Measurements from ENCODE around the gene CDR2L. TPM values are rescaled to one million over a fixed set of nuclear protein-coding genes. Genes with fewer than 3 reads are reported as not detected.
"Not testable (repeated sequence)": the region's sequence is repeated elsewhere in the genome, so short reads cannot be mapped to it uniquely, and the experiment has no call there.

The CDR2L gene
- total RNA-seq, 1 donor from 2014 or later = 52.3 TPM

GRCh38 chr17:75020331-75021110, 33.1 kb downstream of the CDR2L start:
- Histone ChIP-seq H3K27me3 (ENCODE audit: control insufficient read depth, insufficient read depth, low read length) (no peaks in the 10 kb centered on the region), H3K4me3 (ENCODE audit: low read depth, low read length) (no peak overlapping the region), H3K36me3 (ENCODE audit: control insufficient read depth, insufficient read depth, low read length) (no peaks in the 10 kb centered on the region)
- DNase-seq (ENCODE audit: low read depth) = no peak
- no peak for TF ChIP-seq CTCF (IDR thresholded peaks at IDR 0.05; ENCODE audit: insufficient read depth, low read length, poor library complexity, severe bottlenecking)

GRCh38 chr17:75024686-75025397, 37.4 kb downstream of the CDR2L start:
- Histone ChIP-seq H3K4me3 (ENCODE audit: low read depth, low read length) (no peak overlapping the region), H3K36me3 (ENCODE audit: control insufficient read depth, insufficient read depth, low read length) (no peaks in the 10 kb centered on the region), H3K27me3 (ENCODE audit: control insufficient read depth, insufficient read depth, low read length) (no peaks in the 10 kb centered on the region)
- no peak for TF ChIP-seq CTCF (IDR thresholded peaks at IDR 0.05; ENCODE audit: insufficient read depth, low read length, poor library complexity, severe bottlenecking)
- DNase-seq (ENCODE audit: low read depth) = no peak

- H3K4me3 ChIP-seq (ENCODE audit: low read depth, low read length); DNase-seq (ENCODE audit: low read depth); H3K36me3 ChIP-seq (ENCODE audit: control insufficient read depth, insufficient read depth, low read length); H3K27me3 ChIP-seq (ENCODE audit: control insufficient read depth, insufficient read depth, low read length): not testable (repeated sequence)
Measured at GRCh38 chr17:75025398-75025734, 37.9 kb downstream of the CDR2L start.

DNA sequence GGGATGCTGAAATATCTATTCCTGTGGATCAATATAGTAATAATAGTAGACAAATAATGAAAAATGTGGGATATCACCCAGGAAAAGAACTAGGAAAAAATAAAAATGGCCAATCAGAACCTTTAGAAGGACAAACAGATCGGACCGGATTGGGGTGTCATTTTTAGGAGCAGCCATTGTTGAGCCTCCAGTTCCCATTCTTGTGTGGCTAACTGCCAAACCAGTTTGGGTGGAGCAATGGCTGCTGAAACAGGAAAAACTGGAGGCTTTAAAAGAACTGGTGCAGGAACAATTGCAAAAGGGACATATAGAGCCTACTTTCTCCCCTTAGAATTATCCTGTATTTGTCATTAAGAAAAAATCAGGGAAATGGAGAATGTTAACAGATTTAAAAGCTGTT, 39.2 kb downstream of the CDR2L start:
- H3K4me3 ChIP-seq (ENCODE audit: low read depth, low read length); DNase-seq (ENCODE audit: low read depth); H3K36me3 ChIP-seq (ENCODE audit: control insufficient read depth, insufficient read depth, low read length); H3K27me3 ChIP-seq (ENCODE audit: control insufficient read depth, insufficient read depth, low read length): not testable (repeated sequence)

DNA sequence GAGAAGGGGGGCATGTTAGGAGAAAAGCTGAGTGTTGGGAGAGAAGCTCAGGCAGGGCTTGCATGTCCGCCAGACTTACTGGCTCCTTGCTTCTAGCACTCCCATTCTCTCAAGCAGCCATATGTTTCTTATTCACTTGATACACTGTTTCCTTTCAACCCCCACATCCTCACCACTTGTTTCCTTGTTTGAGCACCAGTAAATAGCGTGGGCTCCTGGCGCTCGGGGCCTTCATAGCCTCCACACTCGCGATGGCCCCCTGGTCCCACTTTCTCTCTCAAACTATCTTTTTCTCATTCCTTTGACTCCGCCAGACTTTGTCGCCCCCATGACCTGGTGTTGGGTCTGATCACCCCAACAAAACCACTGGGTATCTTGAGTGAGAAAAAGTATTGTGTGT, 42.7 kb downstream of the CDR2L start:
- Histone ChIP-seq H3K36me3 (ENCODE audit: control insufficient read depth, insufficient read depth, low read length) (no peaks in the 10 kb centered on the region), H3K4me3 (ENCODE audit: low read depth, low read length) (no peak overlapping the region), H3K27me3 (ENCODE audit: control insufficient read depth, insufficient read depth, low read length) (no peaks in the 10 kb centered on the region)
- no peak for TF ChIP-seq CTCF (IDR thresholded peaks at IDR 0.05; ENCODE audit: insufficient read depth, low read length, poor library complexity, severe bottlenecking)
- no peak for DNase-seq (ENCODE audit: low read depth)

DNA sequence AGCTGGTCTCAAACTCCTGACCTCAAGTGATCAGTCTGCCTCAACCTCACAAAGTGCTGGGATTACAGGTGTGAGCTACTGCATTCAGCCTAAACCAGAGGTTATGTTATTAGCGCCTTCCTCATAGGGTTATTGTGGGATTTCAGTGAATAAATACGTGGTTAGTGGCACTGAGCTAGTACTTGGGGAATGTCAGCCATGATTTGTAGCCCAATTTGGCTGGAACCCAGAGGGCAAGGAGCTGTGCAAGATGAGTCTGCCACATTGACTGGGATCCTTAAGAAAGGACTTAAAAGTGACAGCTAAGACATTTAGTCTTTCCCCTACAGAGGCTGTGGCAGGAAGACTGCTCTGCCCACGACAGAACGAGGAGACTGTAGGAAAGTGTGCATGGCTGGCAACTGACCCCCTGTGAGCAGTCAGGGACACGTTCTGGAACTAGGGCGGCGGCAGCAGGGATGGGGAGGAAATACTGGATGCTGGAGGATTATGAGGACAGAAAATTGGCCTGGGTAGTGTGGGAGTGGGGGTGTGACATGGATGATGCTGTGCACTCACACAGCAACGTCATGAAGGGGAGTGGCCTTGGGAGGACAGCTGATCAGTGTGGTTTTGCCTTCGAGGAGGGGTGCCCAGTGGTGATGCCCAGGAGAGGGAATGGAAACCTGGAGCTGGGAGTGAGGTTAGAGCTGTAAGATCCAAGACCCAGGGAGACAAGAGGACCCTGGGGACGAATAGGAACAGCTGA, 44.7 kb downstream of the CDR2L start:
- no peak for TF ChIP-seq CTCF (IDR thresholded peaks at IDR 0.05; ENCODE audit: insufficient read depth, low read length, poor library complexity, severe bottlenecking)
- H3K27me3 ChIP-seq (ENCODE audit: control insufficient read depth, insufficient read depth, low read length) = no peaks in the 10 kb centered on the region
- H3K4me3 ChIP-seq (ENCODE audit: low read depth, low read length) = peak overlapping the region; percentile 3
- no peaks in the 10 kb centered on the region for H3K36me3 ChIP-seq (ENCODE audit: control insufficient read depth, insufficient read depth, low read length)
- no peak for DNase-seq (ENCODE audit: low read depth)

Data from kidney epithelial cell (primary cell).